Esophagus muscularis mucosa (tissue), 3 donors: ENCODE data around the gene KRTAP5-2.

Experiments
- POLR2A ChIP-seq: fragments of 450-650 bp; IDR thresholded peaks from one replicate; pipeline ENCODE4 v1.6.1; 2017; ENCODE audit warnings: antibody characterized with exemption, moderate library complexity, mild to moderate bottlenecking, low read depth
- TF ChIP-seq, protein P1 (sequence below), 3 experiments: fragments of 200-600 bp in 2 of 3; fragments of 450-650 bp in 1 of 3; sonication (generic) in 2 of 3; IDR thresholded peaks; one replicate each; pipeline ENCODE4 v1.5.1; 2017 to 2019; ENCODE audit warnings: antibody characterized with exemption in 3 of 3, mild to moderate bottlenecking in 2 of 3, moderate library complexity in 1 of 3

DNA sequence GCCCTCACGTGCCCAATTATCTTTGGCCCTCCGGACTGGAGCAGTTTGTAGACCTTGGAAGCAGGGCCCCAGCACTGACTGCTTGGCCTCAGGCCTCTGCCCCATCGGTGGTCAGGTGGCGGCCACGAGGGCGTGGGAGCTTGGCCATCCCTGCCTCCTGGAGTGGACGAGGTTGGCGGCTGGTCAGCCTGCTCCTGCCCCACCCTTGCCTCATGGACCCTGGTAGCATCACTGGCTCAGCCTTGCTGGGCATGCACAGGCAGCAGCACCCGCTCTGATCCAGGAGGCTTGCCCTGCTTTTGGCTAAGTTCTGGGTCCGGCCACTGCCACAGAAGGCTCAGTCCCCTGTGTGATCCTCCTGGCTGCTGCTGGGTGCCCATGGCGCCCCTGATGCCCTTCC is 6.1 kb upstream of the KRTAP5-2 start:
- TF ChIP-seq, protein P1, sequence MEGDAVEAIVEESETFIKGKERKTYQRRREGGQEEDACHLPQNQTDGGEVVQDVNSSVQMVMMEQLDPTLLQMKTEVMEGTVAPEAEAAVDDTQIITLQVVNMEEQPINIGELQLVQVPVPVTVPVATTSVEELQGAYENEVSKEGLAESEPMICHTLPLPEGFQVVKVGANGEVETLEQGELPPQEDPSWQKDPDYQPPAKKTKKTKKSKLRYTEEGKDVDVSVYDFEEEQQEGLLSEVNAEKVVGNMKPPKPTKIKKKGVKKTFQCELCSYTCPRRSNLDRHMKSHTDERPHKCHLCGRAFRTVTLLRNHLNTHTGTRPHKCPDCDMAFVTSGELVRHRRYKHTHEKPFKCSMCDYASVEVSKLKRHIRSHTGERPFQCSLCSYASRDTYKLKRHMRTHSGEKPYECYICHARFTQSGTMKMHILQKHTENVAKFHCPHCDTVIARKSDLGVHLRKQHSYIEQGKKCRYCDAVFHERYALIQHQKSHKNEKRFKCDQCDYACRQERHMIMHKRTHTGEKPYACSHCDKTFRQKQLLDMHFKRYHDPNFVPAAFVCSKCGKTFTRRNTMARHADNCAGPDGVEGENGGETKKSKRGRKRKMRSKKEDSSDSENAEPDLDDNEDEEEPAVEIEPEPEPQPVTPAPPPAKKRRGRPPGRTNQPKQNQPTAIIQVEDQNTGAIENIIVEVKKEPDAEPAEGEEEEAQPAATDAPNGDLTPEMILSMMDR (IDR thresholded peaks at IDR 0.05) = no peak
- no peak for TF ChIP-seq POLR2A
